Raji (cell line): Measurements from ENCODE around the gene NIPAL3.

Source experiments
- POLR2A ChIP-seq: IDR thresholded peaks from 2 replicates; pipeline ENCODE4 v1.6.1; 2011; ENCODE audit warnings: low read depth, low read length, control low read depth; ENCODE audit not compliant: insufficient read depth

Gene NIPAL3

GRCh38 chr1:24435782-24436365 is 20.3 kb downstream of the NIPAL3 start:
- no peak for TF ChIP-seq POLR2A

- TF ChIP-seq POLR2A = no peak
Observed at GRCh38 chr1:24437631-24438396, 22.2 kb downstream of the NIPAL3 start.

GRCh38 chr1:24438423-24438901 is 22.9 kb downstream of the NIPAL3 start:
- TF ChIP-seq POLR2A = no peak

- TF ChIP-seq POLR2A = no peak
Observed at GRCh38 chr1:24440436-24440835, 24.8 kb downstream of the NIPAL3 start.

DNA sequence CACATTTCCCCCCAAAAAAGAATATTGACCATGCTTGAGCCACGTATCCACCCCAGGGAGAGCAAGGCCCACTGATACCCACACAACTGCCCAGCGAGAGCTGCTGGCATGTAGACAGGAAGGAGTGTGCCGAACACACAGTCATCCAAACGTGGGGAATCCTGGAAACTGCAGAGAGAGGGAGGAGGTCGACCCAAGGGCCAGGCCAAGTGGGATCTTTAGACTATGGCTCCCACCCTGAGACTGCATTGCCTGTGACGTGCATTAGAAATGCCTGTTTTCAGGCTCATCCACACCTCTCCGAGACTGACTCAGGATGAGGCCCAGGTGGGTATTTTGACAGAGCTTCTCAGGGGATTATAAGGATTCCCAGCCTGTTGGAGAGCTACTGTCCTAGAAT is 25.9 kb downstream of the NIPAL3 start:
- no peak for TF ChIP-seq POLR2A

DNA sequence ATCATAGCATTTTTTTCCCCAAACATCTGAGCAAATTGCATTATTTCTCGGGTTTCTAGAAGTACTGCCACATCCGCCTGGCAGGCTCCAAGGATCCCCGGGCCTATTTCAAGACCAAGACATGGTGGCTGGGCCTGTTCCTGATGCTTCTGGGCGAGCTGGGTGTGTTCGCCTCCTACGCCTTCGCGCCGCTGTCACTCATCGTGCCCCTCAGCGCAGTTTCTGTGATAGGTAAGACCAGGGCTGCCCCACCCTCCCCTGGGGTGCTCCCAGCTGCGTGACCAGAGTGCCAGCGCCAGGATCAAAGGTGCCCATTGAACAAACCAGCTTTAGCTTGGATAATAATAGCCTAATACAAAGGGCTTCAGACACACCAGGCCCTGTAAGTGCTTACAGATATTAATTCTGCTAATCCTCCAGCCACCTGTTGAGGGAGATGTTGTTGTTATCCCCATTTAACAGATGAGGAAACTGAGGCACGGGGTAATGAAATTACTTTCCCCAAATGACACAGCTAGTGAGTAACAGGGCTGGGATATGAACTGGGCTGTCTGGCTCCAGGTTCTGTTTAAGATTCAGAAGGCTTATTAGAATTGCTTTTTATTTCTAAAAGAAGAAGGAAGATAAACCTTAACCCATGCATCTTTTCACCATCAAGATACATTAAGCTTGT is 26.5 kb downstream of the NIPAL3 start:
- TF ChIP-seq POLR2A = no peak

DNA sequence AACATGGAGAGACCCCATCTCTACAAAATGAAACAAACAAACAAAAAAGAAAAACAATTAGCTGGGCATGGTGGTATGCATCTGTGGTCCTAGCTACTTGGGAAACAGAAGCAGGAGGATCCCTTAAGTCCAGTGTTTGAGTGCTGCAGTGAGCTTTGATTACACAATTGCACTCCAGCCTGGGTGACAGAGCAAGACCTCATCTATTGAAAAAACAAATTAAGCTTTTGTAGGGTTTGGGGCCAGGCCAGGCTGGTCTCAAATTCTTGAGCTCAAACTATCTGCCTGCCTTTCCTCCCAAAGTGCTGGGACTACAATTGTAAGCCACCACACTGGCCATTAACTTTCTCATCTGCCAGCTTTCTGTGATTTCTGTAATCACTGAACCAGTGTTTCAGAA is 27.2 kb downstream of the NIPAL3 start:
- no peak for TF ChIP-seq POLR2A

- no peak for TF ChIP-seq POLR2A
Observed at GRCh38 chr1:24443241-24443656, 27.6 kb downstream of the NIPAL3 start.

DNA sequence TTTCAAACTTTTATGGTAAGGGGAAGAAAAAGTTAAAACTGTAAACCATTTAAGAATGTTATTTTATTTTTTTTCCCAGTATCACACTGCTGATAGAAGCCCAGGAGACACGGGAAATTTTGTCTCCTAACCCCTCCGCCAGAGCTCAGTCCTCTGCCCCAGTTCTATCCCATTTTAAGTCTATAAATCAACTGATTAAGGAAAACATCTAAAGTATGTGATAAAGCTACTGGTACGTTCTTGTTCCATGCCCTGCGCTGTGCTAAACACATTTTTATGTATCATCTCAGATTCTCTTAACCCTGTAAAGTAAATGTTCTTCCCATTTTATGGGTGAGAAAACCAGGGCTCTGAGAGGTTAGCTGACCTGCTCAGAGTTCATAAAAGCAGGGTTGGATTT is 34.7 kb downstream of the NIPAL3 start:
- no peak for TF ChIP-seq POLR2A

DNA sequence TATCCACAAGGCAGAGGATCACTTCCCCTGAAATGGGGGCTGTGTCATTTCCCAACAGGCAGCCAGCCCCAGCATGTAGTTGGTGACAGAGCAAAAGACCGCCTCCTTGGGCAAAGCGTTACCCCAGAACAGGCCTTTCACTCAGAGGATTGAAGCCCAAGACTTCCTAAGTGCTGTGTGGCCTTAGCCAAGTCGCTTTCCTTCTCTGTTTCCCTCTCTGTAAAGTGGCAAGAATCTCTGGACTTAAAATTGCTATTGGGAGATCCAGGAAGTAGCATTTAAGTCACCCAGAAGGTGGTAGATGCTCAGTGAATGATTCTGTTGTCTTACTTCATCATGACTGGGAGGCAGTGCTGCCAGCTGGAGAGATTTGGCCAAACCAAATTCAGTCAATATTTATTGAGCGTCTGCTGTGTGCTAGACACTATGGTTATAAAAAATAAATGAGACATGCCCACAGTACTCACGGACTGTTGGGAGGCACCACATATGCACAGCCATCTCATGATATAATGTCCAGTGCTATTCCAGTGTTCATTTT is 35.3 kb downstream of the NIPAL3 start:
- TF ChIP-seq POLR2A = no peak

DNA sequence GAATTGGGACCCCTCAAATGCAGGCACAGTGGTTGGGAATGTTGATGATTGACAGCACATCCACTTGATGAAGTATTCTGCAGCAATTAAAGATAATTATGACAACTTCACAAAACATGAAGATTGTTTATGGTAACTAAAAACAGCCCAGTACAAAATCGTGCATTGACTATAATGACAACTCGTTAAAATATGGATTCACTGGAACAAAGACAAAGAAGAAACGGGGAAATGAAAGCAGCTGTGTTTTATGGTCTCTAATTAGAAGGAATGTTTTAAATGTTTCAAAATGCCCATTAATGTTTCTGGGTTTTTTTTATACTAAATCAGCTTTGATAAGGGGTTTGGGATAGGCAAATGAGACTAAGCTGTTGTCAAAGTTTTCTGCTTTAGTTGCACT is 36.1 kb downstream of the NIPAL3 start:
- no peak for TF ChIP-seq POLR2A

DNA sequence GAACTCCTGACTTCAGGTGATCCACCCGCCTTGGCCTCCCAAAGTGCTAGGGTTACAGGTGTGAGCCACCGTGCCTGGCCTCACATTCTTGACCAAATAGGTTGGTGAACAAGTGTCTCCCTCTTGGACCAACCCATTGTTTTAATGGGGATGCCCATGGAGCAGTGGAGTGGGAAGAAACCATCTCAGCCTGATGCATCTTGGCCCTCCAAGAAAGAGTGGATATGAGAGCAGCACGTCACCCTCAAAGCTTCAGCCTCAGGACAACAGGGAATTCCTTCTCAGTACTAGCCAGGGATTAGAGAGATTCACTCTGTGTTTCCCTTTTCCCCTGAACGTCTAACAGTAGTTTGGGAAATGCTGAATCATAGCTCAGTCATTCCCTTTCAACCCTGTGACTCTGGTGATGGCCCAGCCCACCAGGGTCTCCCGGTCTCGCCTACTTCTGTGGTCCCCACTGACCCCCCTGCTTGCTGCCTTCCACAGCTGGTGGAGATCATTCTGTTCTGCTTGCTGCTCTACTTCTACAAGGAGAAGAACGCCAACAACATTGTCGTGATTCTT is 37.4 kb downstream of the NIPAL3 start:
- TF ChIP-seq POLR2A = no peak

DNA sequence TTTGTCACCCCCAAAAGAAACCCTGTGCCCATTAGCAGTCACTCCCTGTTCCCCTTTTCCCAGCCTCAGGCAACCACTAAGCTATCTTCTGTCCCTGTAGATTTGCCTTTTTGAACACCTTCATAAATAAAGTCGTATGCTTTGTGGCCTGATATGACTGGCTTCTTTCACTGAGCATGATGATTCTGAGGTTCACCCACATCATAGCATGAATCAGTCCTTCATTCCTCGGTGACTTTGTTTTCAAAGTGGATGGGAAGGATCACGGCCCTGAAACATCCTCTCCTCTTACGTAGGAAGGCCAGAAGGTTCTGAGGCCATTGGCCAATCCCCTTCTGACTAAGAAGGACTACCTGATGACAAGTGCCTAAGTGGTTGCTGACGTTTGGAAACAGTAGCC is 39.1 kb downstream of the NIPAL3 start:
- no peak for TF ChIP-seq POLR2A

DNA sequence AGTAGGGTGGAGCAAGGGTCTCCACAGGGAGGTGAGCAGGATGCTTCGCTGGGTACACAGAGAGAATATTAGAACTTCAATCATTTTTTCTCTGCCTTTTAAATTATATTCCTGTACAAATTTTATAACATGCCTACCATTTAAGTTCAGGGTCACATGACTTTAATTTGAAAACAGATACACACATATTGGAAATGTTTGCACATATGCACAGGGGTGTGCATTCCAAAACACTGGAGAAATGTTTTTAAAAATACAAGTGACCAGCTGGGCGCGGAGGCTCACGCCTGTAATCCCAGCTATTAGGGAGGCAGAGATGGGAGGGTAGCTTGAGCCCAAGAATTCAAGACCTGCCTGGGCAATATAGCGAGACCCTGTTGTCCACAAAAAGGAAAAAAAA is 39.7 kb downstream of the NIPAL3 start:
- TF ChIP-seq POLR2A = no peak

DNA sequence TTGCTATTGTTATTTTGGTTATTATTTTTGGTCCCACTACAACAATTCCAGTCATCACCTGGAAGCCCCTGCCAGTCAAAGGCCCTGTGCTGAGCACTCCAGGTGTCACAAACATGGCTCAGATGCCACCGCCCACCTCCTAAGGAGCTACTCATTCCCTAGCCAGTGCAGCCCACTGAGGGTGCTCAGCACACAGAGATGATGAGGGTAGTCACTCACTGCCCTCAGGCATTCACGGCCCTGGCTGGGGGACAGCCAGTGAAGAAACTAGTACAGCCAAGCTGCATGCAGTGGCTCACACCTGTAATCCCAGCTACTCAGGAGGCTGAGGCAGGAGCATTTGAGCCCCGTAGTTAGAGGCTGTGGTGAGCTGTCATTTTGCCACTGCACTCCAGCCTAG is 42.3 kb downstream of the NIPAL3 start:
- TF ChIP-seq POLR2A = no peak
